Measurements from ENCODE around the gene PLPP3. TPM values are rescaled to one million over a fixed set of nuclear protein-coding genes. Genes with fewer than 3 reads are reported as not detected.
"Not testable (repeated sequence)": the region's sequence is repeated elsewhere in the genome, so short reads cannot be mapped to it uniquely, and the experiment has no call there.

PLPP3 gene
- total and polyA plus RNA-seq, 3 experiments from 2014 or later = 0.22 to 0.24 TPM; not detected in 1

DNA sequence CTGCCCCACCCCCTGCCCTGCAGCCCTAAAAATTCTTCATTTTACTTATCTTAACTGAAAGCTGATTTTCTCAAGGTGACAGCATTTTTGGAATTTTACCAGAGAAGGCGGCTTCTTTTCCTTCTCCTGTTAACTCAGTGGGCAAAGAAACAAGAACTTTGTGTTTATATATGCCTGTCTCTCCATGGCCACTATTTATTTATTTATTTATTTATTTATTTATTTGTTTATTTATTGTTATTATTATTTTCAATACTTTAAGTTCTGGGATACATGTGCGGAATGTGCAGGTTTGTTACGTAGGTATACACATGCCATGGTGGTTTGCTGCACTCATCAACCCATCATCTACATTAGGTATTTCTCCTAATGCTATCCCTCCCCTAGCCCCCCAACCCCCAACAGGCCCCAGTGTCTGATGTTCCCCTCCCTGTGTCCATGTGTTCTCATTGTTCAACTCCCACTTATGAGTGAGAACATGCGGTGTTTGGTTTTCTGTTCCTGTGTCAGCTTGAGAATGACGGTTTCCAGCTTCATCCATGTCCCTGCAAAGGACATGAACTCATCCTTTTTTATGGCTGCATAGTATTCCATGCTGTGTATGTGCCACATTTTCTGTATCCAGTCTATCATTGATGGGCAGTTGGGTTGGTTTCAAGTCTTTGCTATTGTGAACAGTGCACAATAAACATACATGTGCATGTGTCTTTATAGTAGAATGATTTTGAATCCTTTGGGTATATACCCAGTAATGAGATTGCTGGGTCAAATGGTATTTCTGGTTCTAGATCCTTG is 16.2 kb upstream of the PLPP3 start:
- H3K4me1 ChIP-seq (ENCODE audit: insufficient read depth, low read length); H3K27me3 ChIP-seq (ENCODE audit: insufficient read depth, low read length, poor library complexity, severe bottlenecking); H3K4me3 Mint-ChIP-seq; H3K27ac Mint-ChIP-seq; POLR2A ChIA-PET; H3K27me3 Mint-ChIP-seq; H3K9me3 ChIP-seq (ENCODE audit: low read length); H3K4me1 Mint-ChIP-seq; H3K36me3 ChIP-seq (ENCODE audit: insufficient read depth, low read length); H3K4me3 ChIP-seq (ENCODE audit: low read length); H3K36me3 Mint-ChIP-seq; DNase-seq; CTCF ChIA-PET; H3K27ac ChIP-seq (ENCODE audit: low read depth, low read length): not testable (repeated sequence)
- H3K9me3 Mint-ChIP-seq = peaks cover 3 to 18% (median 11%) of the 10 kb centered on the region in 5 donors

DNA sequence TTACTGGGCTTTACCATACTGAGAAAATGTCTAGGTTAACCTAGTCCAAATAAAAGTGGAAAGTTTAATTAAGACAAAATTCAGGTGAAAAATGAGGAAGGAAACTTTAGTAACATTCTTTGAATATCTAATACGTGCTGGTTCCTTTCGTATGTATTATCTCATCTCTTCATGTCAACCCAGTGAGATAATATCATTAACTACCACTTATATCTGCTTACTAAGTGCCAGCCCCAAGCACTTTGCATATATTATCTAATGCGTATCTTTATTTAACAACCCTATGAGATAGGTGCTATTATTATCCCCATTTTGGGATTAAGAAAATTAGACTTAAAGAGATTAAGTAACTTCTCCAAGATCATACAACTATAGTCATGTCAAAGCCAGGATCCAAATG is 12.5 kb upstream of the PLPP3 start:
- H3K27ac ChIP-seq (ENCODE audit: low read depth, low read length) = no peak overlapping the region
- Mint-ChIP-seq H3K27ac (no peak overlapping the region), H3K36me3 (no peaks in the 10 kb centered on the region), H3K27me3 (peaks cover 0 to 2% of the 10 kb centered on the region in 2 donors), H3K9me3 (peaks cover 3 to 11% (median 8%) of the 10 kb centered on the region in 5 donors), H3K4me1 (no peaks in the 10 kb centered on the region), H3K4me3 (no peak overlapping the region)
- no peaks in the 10 kb centered on the region for H3K9me3 ChIP-seq (ENCODE audit: low read length)
- no peak for DNase-seq
- no peak overlapping the region for H3K4me3 ChIP-seq (ENCODE audit: low read length)
- CTCF ChIA-PET = no interaction called here
- POLR2A ChIA-PET = no interaction called here
- H3K36me3 ChIP-seq (ENCODE audit: insufficient read depth, low read length) = no peaks in the 10 kb centered on the region
- no peaks in the 10 kb centered on the region for H3K27me3 ChIP-seq (ENCODE audit: insufficient read depth, low read length, poor library complexity, severe bottlenecking)
- H3K4me1 ChIP-seq (ENCODE audit: insufficient read depth, low read length) = no peaks in the 10 kb centered on the region

DNA sequence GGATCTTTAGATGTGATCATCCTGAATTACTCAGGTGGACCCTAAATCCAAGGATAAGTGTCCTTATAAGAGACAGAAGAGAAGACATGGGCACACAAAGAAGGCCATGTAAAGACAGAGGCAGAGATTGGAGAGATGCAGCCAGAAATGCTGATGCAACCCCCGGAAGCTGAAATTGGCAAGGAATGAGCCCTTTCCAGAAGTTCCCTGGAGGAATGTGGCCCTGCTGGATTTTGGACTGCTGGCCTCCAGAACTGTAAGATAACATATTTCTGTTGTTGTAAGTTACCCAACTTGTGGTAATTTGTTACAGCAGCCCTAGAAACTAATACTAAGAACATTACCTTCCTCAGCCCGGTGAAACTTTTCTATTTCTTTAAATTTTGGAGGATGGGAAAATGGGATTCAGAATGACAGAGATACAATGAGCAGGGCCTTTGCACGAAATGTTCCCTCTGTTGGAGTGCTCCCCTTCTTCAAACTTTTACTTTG is 11.2 kb upstream of the PLPP3 start:
- Histone ChIP-seq H3K9me3 (ENCODE audit: low read length) (no peaks in the 10 kb centered on the region), H3K36me3 (ENCODE audit: insufficient read depth, low read length) (no peaks in the 10 kb centered on the region), H3K27me3 (ENCODE audit: insufficient read depth, low read length, poor library complexity, severe bottlenecking) (no peaks in the 10 kb centered on the region), H3K27ac (ENCODE audit: low read depth, low read length) (no peak overlapping the region), H3K4me3 (ENCODE audit: low read length) (no peak overlapping the region), H3K4me1 (ENCODE audit: insufficient read depth, low read length) (no peaks in the 10 kb centered on the region)
- peaks cover 0 to 2% of the 10 kb centered on the region in 2 donors for H3K27me3 Mint-ChIP-seq
- H3K27ac Mint-ChIP-seq = no peak overlapping the region
- no peak overlapping the region for H3K4me3 Mint-ChIP-seq
- no peak for DNase-seq
- no peaks in the 10 kb centered on the region for H3K36me3 Mint-ChIP-seq
- peaks cover 0 to 11% (median 4%) of the 10 kb centered on the region in 5 donors for H3K9me3 Mint-ChIP-seq
- CTCF ChIA-PET = no interaction called here
- no peaks in the 10 kb centered on the region for H3K4me1 Mint-ChIP-seq
- POLR2A ChIA-PET = no interaction called here

DNA sequence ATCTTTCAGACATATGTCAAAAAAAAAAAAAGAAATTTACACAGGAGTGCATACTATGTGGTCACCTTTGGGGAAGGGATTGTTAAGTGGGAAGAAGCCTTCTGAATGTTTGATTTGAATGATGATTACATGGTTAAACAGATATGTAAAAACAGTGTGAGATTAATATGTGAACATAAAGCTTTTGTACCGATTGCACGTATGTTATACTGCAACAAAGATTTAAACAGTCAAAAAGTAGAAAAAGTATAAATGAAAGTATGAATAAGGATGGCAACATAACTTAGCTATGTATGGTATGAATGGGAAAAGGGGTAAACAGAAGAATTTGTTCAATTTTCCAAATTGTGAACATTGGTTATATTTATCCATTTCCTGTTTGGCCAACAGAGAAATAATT is 10.0 kb upstream of the PLPP3 start:
- no peaks in the 10 kb centered on the region for H3K36me3 Mint-ChIP-seq
- no peak overlapping the region for H3K27ac Mint-ChIP-seq
- H3K36me3 ChIP-seq (ENCODE audit: insufficient read depth, low read length) = no peaks in the 10 kb centered on the region
- no peaks in the 10 kb centered on the region for H3K9me3 ChIP-seq (ENCODE audit: low read length)
- no peak overlapping the region for H3K27ac ChIP-seq (ENCODE audit: low read depth, low read length)
- no peaks in the 10 kb centered on the region for H3K27me3 ChIP-seq (ENCODE audit: insufficient read depth, low read length, poor library complexity, severe bottlenecking)
- H3K4me3 Mint-ChIP-seq = no peak overlapping the region
- H3K27me3 Mint-ChIP-seq = peaks cover 0 to 2% of the 10 kb centered on the region in 2 donors
- POLR2A ChIA-PET = no interaction called here
- no peaks in the 10 kb centered on the region for H3K4me1 ChIP-seq (ENCODE audit: insufficient read depth, low read length)
- H3K4me3 ChIP-seq (ENCODE audit: low read length) = no peak overlapping the region
- H3K4me1 Mint-ChIP-seq = no peaks in the 10 kb centered on the region
- H3K9me3 Mint-ChIP-seq = peaks cover 0 to 8% (median 4%) of the 10 kb centered on the region in 5 donors
- no peak for DNase-seq
- CTCF ChIA-PET = no interaction called here

DNA sequence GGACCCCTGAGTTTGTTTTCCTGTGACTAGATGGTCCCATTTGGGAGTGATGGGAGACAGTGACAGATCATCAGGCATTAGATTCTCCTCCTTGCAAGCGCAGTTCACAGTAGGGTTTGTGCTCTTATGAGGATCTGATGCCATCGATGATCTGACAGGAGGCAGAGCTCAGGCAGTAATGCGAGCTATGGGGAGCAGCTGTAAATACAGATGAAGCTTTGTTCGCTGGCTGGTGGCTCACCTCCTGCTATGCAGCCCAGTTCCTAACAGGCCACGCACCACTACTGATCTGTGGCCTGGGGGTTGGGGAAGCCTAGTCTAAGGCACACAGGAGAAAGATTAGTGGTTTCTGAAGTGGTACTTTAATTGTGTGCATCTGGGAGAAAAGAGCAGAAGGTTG is 7.1 kb upstream of the PLPP3 start:
- ChIA-PET CTCF (no interaction called here), POLR2A (no interaction called here)
- Mint-ChIP-seq H3K4me3 (no peak overlapping the region), H3K27me3 (peaks cover 5 to 6% of the 10 kb centered on the region in 2 donors), H3K9me3 (peaks cover 0 to 7% (median 4%) of the 10 kb centered on the region in 5 donors), H3K36me3 (no peaks in the 10 kb centered on the region), H3K4me1 (no peaks in the 10 kb centered on the region), H3K27ac (no peak overlapping the region)
- Histone ChIP-seq H3K27me3 (ENCODE audit: insufficient read depth, low read length, poor library complexity, severe bottlenecking) (no peaks in the 10 kb centered on the region), H3K9me3 (ENCODE audit: low read length) (no peaks in the 10 kb centered on the region), H3K4me3 (ENCODE audit: low read length) (no peak overlapping the region), H3K4me1 (ENCODE audit: insufficient read depth, low read length) (no peaks in the 10 kb centered on the region), H3K36me3 (ENCODE audit: insufficient read depth, low read length) (no peaks in the 10 kb centered on the region), H3K27ac (ENCODE audit: low read depth, low read length) (no peak overlapping the region)
- no peak for DNase-seq

DNA sequence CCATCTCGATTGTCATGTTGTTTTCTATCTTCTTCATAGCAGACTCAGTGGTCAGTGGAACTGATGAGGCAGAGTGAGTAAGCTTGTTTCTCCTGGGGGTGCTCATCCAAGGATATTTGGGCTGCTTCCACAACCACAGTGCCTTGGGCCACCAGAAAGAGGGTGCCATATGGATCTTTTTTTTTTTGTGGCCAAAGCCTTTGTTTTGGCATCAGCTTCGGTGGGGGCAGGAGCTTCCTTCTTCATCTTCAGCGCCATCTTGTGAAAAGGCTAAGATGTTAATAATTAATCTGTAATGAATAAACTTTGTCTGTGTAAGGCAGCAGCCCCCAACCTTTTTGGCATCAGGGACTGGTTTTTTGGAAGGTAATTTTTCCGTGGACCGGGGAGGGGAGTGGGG is 6.6 kb upstream of the PLPP3 start:
- ChIA-PET CTCF (no interaction called here), POLR2A (no interaction called here)
- no peaks in the 10 kb centered on the region for H3K27me3 ChIP-seq (ENCODE audit: insufficient read depth, low read length, poor library complexity, severe bottlenecking)
- no peaks in the 10 kb centered on the region for H3K9me3 ChIP-seq (ENCODE audit: low read length)
- no peak for DNase-seq
- no peak overlapping the region for H3K27ac Mint-ChIP-seq
- H3K27me3 Mint-ChIP-seq = peaks cover 5 to 11% of the 10 kb centered on the region in 2 donors
- no peaks in the 10 kb centered on the region for H3K36me3 ChIP-seq (ENCODE audit: insufficient read depth, low read length)
- no peaks in the 10 kb centered on the region for H3K36me3 Mint-ChIP-seq
- peaks cover 0 to 5% (median 4%) of the 10 kb centered on the region in 5 donors for H3K9me3 Mint-ChIP-seq
- no peak overlapping the region for H3K27ac ChIP-seq (ENCODE audit: low read depth, low read length)
- H3K4me3 Mint-ChIP-seq = no peak overlapping the region
- H3K4me3 ChIP-seq (ENCODE audit: low read length) = no peak overlapping the region
- no peaks in the 10 kb centered on the region for H3K4me1 ChIP-seq (ENCODE audit: insufficient read depth, low read length)
- H3K4me1 Mint-ChIP-seq = no peaks in the 10 kb centered on the region

DNA sequence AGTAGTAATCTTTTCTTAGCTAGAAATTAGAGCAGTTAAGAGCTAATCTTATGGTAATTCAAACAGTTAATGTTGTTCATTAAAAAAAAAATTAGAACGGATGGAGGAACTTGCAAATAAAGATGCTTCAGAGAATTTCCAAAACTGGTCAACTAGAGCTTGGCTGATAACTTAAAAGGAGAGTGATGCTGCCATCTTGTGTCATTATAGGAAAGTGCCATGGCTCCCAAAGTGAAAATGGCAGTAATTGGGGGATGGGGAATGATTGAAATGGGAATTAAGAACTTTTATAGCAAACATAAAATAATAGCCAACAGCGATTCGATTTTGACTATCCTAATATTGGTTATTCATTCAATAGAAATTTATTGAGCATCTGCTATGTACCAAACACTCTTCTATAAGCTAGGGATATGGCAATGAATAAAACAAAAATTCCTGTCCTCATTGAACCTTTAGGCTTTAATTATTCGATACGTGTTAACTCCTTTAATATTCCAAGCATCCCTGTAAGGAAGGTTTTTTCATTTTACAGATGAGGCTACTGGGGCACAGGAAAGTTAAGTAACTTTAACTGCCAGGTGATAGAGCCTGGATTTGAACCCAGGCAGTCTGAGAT is 5.7 kb upstream of the PLPP3 start:
- POLR2A ChIA-PET = no interaction called here
- peaks cover 0 to 5% (median 2%) of the 10 kb centered on the region in 5 donors for H3K9me3 Mint-ChIP-seq

DNA sequence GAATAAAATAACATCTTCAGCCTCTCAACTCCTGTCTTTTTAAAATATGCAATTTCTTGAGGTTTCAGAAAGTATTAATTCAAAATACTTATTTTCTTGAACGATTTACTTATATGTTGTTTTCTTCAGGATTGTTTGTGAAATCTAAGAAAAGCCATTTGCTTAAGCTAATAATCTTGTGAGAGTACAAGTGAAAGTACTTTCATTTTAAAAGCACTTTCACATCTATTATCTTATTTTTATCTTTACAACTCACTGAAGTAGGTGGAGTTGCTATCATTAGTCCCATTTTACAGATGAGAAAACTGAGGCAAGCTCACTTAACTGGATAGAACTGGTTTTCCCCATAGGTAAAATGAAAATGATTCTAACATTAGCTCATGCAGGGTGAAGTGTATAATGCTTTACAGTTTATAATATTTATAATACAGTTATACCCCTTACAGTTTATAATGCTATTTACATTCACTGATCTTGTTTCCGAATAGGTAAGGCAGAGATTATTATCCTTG is 4.7 kb upstream of the PLPP3 start:
- H3K27ac Mint-ChIP-seq = no peak overlapping the region
- no peak overlapping the region for H3K27ac ChIP-seq (ENCODE audit: low read depth, low read length)
- H3K4me3 Mint-ChIP-seq = no peak overlapping the region
- CTCF ChIA-PET = no interaction called here
- H3K9me3 ChIP-seq (ENCODE audit: low read length) = no peaks in the 10 kb centered on the region
- POLR2A ChIA-PET = no interaction called here
- peaks cover 20 to 29% of the 10 kb centered on the region in 2 donors for H3K27me3 Mint-ChIP-seq
- peaks cover 4% of the 10 kb centered on the region for H3K27me3 ChIP-seq (ENCODE audit: insufficient read depth, low read length, poor library complexity, severe bottlenecking)
- H3K36me3 ChIP-seq (ENCODE audit: insufficient read depth, low read length) = no peaks in the 10 kb centered on the region
- peaks cover 0 to 6% (median 0%) of the 10 kb centered on the region in 3 donors for H3K4me1 Mint-ChIP-seq
- no peak for DNase-seq
- H3K9me3 Mint-ChIP-seq = peaks cover 0 to 5% (median 0%) of the 10 kb centered on the region in 5 donors
- no peaks in the 10 kb centered on the region for H3K36me3 Mint-ChIP-seq
- H3K4me1 ChIP-seq (ENCODE audit: insufficient read depth, low read length) = no peaks in the 10 kb centered on the region
- H3K4me3 ChIP-seq (ENCODE audit: low read length) = no peak overlapping the region

More for the DNA sequence above, 5.7 kb upstream of the PLPP3 start:
- Histone ChIP-seq H3K36me3 (ENCODE audit: insufficient read depth, low read length) (no peaks in the 10 kb centered on the region), H3K27ac (ENCODE audit: low read depth, low read length) (no peak overlapping the region), H3K27me3 (ENCODE audit: insufficient read depth, low read length, poor library complexity, severe bottlenecking) (peaks cover 4% of the 10 kb centered on the region), H3K4me1 (ENCODE audit: insufficient read depth, low read length) (no peaks in the 10 kb centered on the region), H3K9me3 (ENCODE audit: low read length) (no peaks in the 10 kb centered on the region), H3K4me3 (ENCODE audit: low read length) (no peak overlapping the region)
- Mint-ChIP-seq H3K36me3 (no peaks in the 10 kb centered on the region), H3K4me1 (no peaks in the 10 kb centered on the region), H3K4me3 (no peak overlapping the region), H3K27ac (no peak overlapping the region), H3K27me3 (peaks cover 15 to 21% of the 10 kb centered on the region in 2 donors)
- DNase-seq = no peak
- CTCF ChIA-PET = no interaction called here

Data from CD8-positive, alpha-beta memory T cell (primary cell).